Epithelial cell of esophagus (primary cell): Measurements from ENCODE around the gene ZMYND19.
A peak's percentile ranks its signal among the peaks of the same experiment; 100 is the strongest.

Source experiments
- DNase-seq: peaks from one replicate; pipeline ENCODE4 v3.0.0; 2010; ENCODE audit warnings: low read depth
- H3K4me3 ChIP-seq: 2 replicates; pipeline ENCODE4 v1.5.1; 2011; ENCODE audit warnings: mild to moderate bottlenecking, low read length, control low read depth
- TF ChIP-seq, protein P1 (sequence below): IDR thresholded peaks from 2 replicates; pipeline ENCODE4 v1.5.1; 2011; ENCODE audit warnings: low read depth, mild to moderate bottlenecking, low read length, control low read depth, inconsistent platforms; ENCODE audit not compliant: insufficient read depth; ENCODE audit errors: missing control alignments

Gene ZMYND19

DNA sequence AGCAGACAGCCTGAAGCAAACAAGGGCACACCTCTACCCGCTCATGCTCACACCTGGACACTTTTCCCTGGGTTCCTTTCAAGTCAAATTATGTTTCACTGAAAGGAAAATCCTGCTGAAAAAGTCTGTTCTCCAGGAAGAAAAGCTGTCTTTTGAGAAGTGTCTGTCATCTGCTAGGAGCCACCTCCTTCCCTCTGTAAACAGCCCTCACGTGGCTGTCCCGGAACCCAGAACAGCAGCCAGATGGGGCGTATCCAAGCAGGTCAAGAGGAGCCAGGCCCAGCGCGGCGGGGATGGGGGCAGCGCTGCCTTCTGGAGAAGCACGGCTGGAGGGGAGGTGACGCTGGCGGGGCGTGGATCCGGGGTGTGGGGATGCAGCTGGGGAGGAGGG is 40.1 kb downstream of the ZMYND19 start, which contains the start of gene PNPLA7:
PNPLA7 (minus strand) TSS at position 172 of the 391 bp plus-strand sequence. CDS start 205 bp downstream, outside the sequence.
- H3K4me3 ChIP-seq, result peak within 1 kb of the TSS; percentile 52
- TF ChIP-seq, protein P1, sequence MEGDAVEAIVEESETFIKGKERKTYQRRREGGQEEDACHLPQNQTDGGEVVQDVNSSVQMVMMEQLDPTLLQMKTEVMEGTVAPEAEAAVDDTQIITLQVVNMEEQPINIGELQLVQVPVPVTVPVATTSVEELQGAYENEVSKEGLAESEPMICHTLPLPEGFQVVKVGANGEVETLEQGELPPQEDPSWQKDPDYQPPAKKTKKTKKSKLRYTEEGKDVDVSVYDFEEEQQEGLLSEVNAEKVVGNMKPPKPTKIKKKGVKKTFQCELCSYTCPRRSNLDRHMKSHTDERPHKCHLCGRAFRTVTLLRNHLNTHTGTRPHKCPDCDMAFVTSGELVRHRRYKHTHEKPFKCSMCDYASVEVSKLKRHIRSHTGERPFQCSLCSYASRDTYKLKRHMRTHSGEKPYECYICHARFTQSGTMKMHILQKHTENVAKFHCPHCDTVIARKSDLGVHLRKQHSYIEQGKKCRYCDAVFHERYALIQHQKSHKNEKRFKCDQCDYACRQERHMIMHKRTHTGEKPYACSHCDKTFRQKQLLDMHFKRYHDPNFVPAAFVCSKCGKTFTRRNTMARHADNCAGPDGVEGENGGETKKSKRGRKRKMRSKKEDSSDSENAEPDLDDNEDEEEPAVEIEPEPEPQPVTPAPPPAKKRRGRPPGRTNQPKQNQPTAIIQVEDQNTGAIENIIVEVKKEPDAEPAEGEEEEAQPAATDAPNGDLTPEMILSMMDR, result no peak
- DNase-seq, result peak; percentile 80

DNA sequence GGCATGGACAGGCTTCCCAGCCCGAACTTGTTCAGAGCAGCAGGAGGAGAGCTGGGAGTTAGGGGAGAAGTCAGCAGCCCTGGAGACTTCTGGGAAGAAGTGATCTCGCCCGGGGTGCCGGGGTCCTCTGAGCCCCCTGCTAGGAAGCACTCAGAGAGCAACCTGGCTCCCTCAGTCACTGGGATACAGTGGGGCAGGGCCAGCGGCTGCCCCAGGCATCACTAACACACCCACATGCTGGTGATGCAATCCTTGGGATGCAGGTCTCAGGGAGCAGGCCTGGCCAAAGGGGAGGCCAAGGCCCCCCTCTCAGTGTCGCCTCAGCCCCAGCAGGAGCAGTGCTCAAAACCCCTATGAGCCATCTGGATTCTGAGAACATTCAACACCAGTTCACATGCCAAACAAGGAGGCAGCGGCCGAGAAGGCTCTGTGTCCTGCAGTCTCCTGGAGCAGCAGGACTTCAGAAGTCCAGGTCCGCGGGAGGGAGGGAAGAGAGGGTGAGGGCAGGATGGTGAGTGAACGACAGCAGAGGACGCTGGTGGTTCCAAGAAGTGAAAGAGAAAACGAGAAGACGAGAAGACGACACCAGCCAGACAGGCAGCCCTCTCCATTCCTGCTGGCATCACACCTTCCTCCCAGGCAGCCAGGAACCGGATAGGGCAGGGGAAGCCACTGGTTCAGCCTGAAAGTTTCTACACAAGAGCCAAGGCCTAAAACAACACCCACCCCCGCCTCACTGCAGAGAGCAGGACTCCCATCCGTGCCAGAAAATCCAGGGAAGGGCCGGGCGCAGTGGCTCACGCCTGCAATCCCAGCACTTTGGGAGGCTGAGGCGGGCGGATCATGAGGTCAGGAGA is 42.4 kb downstream of the ZMYND19 start:
- DNase-seq, result peak; percentile 53
- TF ChIP-seq, protein P1, result no peak
- H3K4me3 ChIP-seq, result no peak overlapping the region

- TF ChIP-seq, protein P1, result no peak
- no peak for DNase-seq
Measured at GRCh38 chr9:137545123-137545522, 45.2 kb downstream of the ZMYND19 start.

DNA sequence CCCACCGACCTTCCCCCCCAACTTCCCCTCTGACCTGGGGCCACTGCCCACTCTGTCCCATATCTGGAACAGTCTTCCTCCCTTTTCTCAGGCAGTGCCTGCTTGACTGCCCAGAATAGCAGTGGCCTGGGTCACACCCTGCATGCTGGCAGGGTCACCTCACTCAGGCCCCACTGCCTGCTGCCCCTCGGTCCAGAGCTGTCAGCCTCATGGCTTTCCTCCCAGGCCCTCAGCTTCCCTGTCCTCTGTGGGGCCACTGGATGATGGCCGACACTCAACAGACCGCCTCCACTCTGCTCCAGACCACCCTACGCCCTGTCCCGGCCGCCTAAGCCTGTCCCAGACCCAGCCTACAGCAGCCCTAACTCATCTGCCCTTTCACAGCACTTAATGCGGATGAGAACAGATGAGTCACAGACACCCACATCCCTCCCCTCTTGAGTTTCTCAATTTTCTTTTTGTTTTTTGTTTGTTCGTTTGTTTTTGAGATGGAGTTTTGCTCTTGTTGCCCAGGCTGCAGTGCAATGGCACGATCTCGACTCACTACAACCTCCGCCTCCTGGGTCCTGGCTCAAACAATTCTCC is 46.0 kb downstream of the ZMYND19 start:
- TF ChIP-seq, protein P1, result no peak
- no peak overlapping the region for H3K4me3 ChIP-seq
- DNase-seq, result peak; percentile 20

More at GRCh38 chr9:137545123-137545522, 45.2 kb downstream of the ZMYND19 start:
- H3K4me3 ChIP-seq, result no peak overlapping the region

DNA sequence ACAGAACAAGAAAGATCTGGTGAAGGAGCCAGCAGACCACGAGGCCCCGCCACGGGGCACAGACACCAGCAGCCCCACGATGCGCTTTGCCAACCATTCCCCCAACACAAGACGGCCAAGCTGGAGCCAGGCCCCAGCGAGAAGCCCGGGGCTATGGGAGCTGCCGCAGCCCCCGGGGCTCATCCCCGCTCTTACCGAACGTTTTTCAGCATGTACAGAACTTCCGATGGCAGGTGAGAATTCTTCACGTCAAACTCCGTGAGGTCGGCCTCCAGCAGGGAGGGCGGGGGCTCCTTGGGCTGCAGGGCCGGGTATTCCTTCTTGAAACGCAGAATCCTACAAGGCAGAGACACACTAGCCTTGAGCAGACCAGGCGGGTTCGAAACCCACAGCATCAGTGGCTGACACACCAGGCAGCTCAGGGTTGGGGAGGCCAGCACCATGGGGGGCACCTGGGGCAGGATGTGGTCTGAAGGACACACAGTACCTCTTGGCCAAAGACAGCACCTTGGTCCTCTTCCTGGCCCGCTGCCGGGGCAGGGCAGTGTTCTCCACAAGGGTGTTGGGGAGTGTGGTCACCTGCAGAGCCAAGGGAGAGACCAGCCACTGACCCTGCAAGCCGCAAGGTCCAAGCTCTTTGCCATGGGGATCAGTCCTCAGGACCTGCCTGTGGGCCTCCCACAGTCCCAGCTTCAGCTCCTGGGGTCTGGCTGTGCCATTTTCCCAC is 46.9 kb downstream of the ZMYND19 start:
- no peak overlapping the region for H3K4me3 ChIP-seq
- no peak for DNase-seq
- TF ChIP-seq, protein P1, result no peak

GRCh38 chr9:137542486-137542885 is 47.8 kb downstream of the ZMYND19 start:
- H3K4me3 ChIP-seq, result no peak overlapping the region
- DNase-seq, result no peak
- TF ChIP-seq, protein P1, result no peak
